ENCODE measurements around the gene PLXNB1.
"Not testable (repeated sequence)": the region's sequence is repeated elsewhere in the genome, so short reads cannot be mapped to it uniquely, and the experiment has no call there.

PLXNB1 gene, protein sequence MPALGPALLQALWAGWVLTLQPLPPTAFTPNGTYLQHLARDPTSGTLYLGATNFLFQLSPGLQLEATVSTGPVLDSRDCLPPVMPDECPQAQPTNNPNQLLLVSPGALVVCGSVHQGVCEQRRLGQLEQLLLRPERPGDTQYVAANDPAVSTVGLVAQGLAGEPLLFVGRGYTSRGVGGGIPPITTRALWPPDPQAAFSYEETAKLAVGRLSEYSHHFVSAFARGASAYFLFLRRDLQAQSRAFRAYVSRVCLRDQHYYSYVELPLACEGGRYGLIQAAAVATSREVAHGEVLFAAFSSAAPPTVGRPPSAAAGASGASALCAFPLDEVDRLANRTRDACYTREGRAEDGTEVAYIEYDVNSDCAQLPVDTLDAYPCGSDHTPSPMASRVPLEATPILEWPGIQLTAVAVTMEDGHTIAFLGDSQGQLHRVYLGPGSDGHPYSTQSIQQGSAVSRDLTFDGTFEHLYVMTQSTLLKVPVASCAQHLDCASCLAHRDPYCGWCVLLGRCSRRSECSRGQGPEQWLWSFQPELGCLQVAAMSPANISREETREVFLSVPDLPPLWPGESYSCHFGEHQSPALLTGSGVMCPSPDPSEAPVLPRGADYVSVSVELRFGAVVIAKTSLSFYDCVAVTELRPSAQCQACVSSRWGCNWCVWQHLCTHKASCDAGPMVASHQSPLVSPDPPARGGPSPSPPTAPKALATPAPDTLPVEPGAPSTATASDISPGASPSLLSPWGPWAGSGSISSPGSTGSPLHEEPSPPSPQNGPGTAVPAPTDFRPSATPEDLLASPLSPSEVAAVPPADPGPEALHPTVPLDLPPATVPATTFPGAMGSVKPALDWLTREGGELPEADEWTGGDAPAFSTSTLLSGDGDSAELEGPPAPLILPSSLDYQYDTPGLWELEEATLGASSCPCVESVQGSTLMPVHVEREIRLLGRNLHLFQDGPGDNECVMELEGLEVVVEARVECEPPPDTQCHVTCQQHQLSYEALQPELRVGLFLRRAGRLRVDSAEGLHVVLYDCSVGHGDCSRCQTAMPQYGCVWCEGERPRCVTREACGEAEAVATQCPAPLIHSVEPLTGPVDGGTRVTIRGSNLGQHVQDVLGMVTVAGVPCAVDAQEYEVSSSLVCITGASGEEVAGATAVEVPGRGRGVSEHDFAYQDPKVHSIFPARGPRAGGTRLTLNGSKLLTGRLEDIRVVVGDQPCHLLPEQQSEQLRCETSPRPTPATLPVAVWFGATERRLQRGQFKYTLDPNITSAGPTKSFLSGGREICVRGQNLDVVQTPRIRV (N-terminal part only)

GRCh38 chr3:48429960-48430707 is at the start of gene PLXNB1:
PLXNB1 (minus strand) TSS chr3:48430086; CDS start chr3:48424611, 5,475 bp downstream.
- DNase-seq (ENCODE audit: low read depth in 2 of 2): no peak

DNA sequence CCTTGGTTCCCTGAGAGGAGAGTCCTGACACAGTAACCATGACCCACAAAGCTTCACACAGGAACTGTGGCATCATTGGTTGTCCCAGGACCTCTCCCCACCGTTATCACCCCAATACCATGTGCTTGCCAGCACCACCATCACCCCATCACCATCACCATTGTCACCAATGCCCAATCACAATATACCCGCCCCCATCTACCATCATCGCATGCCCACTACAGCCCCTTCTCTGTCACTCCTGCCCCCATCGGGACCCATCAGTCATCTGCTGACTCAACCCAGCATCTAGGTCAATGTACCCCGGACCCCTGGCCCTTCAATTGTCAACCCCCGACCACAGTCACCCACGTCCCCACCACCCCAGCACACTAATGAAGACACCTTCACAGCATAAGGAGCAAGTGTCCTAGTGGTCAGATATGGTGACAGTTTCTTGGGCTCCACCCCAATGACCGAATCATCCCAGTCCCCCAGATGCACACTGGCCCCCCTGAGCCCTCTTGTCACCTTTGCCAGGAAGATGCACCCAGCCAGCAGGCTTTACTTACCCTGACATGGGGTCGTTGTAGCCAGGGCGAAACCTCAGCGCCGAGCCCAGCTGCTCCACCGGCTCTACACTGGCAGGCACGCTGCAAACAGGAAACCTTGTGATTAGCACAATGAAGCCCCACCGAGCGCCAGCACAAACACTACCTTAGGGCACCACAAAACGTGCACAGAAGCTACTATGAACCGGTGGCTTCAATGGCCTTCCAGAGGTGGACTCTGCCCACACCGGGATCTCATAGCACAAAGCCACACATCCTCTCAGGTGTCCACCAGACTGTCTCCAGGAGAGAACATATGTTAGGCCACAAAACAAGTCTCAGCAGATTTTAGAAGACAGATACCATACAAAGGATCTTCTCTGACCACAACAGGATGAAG is 49.0 kb upstream of the PLXNB1 start:
- DNase-seq (ENCODE audit: low read depth in 2 of 2): no peak

- DNase-seq (ENCODE audit: low read depth in 2 of 2): no peak
Observed at GRCh38 chr3:48477959-48478520, 48.2 kb upstream of the PLXNB1 start.

DNA sequence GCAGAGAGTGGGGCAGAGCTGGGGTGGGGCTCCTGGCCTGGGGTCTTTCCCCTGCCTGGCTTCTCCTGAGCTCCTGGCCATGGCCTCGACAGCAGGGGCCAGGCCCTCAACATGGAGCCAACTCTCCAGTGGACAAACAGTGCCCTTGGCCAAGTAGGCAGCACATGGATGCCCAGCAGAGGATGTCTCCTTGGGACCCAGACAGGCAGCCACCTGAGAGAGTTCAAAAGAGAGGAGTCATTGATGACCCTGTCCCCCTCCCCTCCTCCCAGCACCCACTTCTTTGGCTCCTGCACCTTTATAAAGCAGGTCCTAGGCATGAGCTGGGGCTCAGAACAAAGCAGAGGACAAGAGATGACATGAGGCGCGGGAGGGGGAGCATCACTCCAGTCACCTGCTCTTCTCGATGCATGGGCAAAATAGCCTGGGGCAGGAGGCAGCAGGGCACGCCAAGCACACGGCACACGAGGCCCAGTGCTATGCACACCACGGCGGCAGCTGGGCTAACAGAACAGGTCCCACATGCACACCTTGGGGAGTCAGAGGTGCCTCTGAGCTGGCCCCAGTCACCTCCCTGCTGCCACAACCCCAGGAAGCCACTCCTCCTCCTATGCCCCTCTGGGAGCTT is 46.7 kb upstream of the PLXNB1 start:
- no peak for DNase-seq (ENCODE audit: low read depth in 2 of 2)

GRCh38 chr3:48475188-48475587 is 45.3 kb upstream of the PLXNB1 start:
- DNase-seq (ENCODE audit: low read depth in 2 of 2): no peak

- DNase-seq (ENCODE audit: low read depth in 2 of 2): no peak
Observed at GRCh38 chr3:48474619-48475018, 44.7 kb upstream of the PLXNB1 start.

DNA sequence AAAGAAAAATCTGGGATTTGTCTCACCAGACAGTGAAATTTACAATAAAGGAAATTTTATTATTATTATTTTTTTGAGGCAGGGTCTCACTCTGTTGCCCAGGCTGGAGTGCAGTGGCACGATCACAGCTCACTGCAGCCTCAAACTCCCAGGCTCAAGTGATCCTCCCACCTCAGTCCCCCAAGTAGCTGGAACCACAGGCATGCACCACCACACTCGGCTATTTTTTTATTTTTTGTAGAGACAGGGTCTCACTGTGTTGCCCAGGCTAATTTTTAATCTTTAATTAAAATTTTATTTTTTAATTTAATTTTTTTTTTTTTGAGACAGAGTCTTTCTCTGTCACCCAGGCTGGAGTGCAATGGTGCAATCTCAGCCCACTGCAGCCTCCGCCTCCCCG is 44.1 kb upstream of the PLXNB1 start:
- DNase-seq (ENCODE audit: low read depth in 2 of 2): not testable (repeated sequence)

DNA sequence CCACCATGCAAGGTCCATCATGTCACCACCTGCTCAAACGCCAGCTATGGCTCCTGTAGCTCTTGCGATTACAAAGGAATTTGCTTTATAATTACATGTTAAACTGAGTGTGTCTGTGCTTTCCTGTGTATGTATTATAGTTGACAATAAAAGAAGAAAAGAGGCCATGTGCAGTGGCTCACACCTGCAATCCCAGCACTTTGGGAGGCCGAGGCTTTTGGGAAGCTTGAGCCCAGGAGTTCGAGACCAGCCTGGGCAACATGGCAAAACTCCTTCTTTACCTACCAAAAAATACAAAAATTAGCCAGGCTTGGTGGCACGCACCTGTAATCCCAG is 43.7 kb upstream of the PLXNB1 start:
- no peak for DNase-seq (ENCODE audit: low read depth in 2 of 2)

DNA sequence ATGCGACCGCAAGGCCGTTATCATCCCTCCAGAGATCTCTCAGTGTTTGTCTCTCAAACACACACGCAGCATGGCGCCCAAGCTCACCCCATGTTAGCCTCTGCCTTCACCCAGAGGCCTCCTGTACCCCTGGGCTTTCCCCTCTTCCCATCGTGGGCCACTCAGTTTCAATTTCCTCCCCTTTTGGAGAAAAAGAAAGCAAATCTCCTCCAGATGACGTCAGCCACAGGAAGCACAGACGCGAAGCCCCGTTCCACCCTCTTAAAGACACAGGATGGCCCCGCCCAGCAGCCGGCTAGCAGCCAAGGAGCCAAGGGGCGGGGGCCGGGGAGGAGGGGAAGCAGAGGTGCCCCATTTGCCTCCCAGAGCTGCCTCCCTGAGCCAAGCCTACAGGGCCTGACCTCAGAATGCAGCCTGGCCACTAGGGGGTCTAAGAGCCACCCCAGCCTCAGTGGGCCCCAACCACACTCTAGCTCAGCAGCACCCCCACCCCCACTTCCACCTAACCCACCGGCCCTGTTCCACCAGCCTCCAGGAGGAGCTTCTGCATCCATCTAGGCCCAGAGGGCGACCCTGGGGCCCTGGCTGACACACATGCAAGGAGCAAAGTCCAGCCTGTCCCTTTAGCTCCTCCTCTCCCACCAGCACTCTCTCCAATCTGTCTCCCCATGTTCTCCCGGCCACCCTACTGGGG is 43.2 kb upstream of the PLXNB1 start:
- DNase-seq (ENCODE audit: low read depth in 2 of 2): peak; percentile 93 to 96

DNA sequence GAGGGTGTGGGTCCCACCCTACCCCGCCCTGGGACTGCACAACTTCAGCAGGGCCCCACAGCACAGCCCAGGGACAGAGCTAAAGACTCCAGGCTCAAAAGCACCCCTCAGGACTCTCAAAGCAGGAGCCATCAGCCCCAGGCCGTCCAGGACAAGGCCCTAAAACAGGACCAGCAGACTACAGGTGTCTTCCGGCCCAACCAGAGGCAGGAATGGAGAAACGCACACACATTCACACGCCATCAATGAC is 42.7 kb upstream of the PLXNB1 start:
- DNase-seq (ENCODE audit: low read depth in 2 of 2): no peak

GRCh38 chr3:48470286-48470685 is 40.4 kb upstream of the PLXNB1 start:
- no peak for DNase-seq (ENCODE audit: low read depth in 2 of 2)

DNA sequence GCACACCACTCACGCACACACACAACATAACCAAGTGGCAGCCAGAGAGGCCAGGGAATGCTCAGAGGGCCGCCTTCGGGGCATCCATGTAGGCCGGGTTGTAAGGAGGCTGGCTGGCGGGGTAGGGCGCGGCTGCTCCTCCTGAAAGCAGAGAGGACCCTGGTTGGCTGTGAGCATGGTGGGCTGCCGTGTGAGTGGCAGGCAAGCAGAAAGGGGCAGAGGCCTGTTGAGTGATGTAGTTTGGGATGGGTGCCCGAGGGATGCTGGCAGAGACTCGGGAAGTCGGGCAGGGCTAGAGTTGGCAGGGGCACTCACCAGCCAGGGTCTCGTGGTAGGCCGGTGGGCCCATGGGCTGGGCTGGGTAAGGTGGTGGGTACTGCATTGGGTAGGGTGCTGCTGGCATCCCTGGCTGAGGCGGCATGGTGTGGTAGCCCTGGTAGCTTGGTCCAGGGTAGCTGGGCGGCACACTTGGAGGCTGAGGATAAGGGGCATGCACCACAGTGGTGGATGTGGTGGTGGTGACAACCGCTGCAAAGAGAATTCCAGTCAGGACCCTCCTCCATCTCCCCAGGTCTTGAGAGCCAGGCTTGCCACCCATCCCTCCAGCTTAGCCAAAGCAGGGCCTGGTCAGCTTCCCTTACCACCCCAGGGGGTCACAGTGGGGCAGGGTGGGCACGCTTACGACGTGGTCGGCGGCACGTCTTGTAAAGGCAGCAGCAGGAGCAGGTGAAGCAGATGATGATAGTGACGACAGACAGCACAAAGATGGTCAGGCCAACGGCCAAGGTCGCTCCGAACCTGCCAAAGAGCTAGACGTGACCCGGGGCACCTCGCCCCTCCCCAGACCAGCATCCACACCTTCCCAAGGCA is 39.4 kb upstream of the PLXNB1 start:
- DNase-seq (ENCODE audit: low read depth in 2 of 2): no peak

DNA sequence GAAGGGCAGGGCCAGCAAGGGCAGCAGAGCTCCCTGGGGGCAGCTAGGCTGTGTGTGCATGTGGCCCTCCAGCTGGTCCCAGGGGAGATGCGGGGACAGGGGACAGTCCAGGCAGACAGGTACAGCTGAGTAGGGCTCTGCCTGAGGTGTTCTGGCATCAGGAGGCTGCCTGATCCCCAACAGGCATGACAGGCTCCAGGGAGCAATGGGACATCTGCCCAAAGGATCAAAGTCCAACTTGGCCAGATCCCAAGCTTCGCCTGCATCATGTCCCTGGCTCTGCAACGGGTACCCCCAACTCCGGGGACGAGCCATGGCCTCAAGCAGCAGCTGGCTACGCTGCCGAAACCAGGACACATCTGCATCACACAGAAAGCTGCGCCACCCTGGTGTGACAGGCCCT is 38.4 kb upstream of the PLXNB1 start:
- DNase-seq (ENCODE audit: low read depth in 2 of 2): no peak

- no peak for DNase-seq (ENCODE audit: low read depth in 2 of 2)
Observed at GRCh38 chr3:48467473-48468267, 37.8 kb upstream of the PLXNB1 start.

DNA sequence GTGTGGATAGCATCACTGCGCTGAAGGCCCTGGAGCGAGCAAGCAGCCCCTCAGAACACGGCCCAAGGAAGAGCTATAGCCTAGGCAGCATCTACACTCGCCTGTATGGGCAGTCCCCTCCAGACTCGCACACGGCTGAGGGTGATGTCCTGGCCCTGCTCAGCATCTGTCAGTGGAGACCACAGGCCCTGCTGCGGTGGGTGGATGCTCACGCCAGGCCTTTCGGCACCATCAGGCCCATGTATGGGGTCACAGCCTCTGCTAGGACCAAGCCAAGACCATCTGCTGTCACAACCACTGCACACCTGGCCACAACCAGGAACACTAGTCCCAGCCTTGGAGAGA is 37.2 kb upstream of the PLXNB1 start:
- no peak for DNase-seq (ENCODE audit: low read depth in 2 of 2)

DNA sequence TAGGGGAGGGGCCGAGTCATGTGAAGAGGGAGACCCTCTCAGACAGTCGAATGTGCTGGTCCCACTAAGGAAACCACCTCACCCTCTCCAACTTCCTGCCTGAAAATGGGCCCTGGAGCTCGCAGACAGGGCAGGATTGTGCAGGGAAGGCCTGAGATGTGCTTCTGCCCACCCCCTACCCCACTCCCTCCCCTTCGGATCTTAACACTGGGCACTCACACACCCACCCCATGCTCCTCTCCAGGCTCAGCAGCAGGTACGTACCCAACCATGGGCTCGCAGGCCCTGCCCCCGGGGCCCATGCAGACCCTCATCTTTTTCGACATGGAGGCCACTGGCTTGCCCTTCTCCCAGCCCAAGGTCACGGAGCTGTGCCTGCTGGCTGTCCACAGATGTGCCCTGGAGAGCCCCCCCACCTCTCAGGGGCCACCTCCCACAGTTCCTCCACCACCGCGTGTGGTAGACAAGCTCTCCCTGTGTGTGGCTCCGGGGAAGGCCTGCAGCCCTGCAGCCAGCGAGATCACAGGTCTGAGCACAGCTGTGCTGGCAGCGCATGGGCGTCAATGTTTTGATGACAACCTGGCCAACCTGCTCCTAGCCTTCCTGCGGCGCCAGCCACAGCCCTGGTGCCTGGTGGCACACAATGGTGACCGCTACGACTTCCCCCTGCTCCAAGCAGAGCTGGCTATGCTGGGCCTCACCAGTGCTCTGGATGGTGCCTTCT is 36.7 kb upstream of the PLXNB1 start:
- no peak for DNase-seq (ENCODE audit: low read depth in 2 of 2)
